Keratinocyte (primary cell): ENCODE data around the gene SEC63.

ENCODE experiments used
- EZH2 ChIP-seq: IDR thresholded peaks from one replicate; pipeline ENCODE4 v1.6.1; 2012; ENCODE audit warnings: inconsistent platforms, mild to moderate bottlenecking, low read length, moderate library complexity
- TF ChIP-seq, protein P1 (sequence below), 3 experiments: IDR thresholded peaks in 1 of 3; conservative IDR thresholded peaks in 1 of 3; optimal IDR thresholded peaks in 1 of 3; 2 replicates in 2 of 3; 3 replicates in 1 of 3; pipeline versions ENCODE3 to v1.5.1; 2011; ENCODE audit warnings: low read length in 3 of 3, mild to moderate bottlenecking in 3 of 3, moderate library complexity in 2 of 3, control low read depth in 1 of 3, inconsistent platforms in 1 of 3; ENCODE audit not compliant: insufficient read depth in 2 of 3; ENCODE audit errors: extremely low read depth in 1 of 3

- TF ChIP-seq, protein P1, sequence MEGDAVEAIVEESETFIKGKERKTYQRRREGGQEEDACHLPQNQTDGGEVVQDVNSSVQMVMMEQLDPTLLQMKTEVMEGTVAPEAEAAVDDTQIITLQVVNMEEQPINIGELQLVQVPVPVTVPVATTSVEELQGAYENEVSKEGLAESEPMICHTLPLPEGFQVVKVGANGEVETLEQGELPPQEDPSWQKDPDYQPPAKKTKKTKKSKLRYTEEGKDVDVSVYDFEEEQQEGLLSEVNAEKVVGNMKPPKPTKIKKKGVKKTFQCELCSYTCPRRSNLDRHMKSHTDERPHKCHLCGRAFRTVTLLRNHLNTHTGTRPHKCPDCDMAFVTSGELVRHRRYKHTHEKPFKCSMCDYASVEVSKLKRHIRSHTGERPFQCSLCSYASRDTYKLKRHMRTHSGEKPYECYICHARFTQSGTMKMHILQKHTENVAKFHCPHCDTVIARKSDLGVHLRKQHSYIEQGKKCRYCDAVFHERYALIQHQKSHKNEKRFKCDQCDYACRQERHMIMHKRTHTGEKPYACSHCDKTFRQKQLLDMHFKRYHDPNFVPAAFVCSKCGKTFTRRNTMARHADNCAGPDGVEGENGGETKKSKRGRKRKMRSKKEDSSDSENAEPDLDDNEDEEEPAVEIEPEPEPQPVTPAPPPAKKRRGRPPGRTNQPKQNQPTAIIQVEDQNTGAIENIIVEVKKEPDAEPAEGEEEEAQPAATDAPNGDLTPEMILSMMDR (optimal IDR thresholded peaks at IDR 0.05 in 1 of 3, IDR thresholded peaks at IDR 0.05 in 1 of 3, conservative IDR thresholded peaks at IDR 0.05 in 1 of 3; ENCODE audit: extremely low read depth in 1 of 3, insufficient read depth in 2 of 3, low read length in 3 of 3): no peak
- TF ChIP-seq EZH2: no peak
These were observed 139.7 kb downstream of the SEC63 start for GRCh38 chr6:107818272-107818671.
